GM23338 (cell line): Measurements from ENCODE around the gene CXCR5.

Experiments
- CREB1 ChIP-seq: fragments of 250-450 bp; sonication (Bioruptor Pico); IDR thresholded peaks from 2 replicates; pipeline ENCODE4 v1.5.0; 2020; ENCODE audit warnings: low read depth, mild to moderate bottlenecking, moderate library complexity
- ETS1 ChIP-seq: IDR thresholded peaks from 2 replicates; pipeline ENCODE4 v1.6.1; 2016; ENCODE audit warnings: antibody characterized with exemption
- EZH2 ChIP-seq: fragments of 200-600 bp; sonication (generic); IDR thresholded peaks from one replicate; pipeline ENCODE4 v1.8.0; 2017; ENCODE audit warnings: antibody characterized with exemption, mild to moderate bottlenecking, low read depth; ENCODE audit not compliant: unreplicated experiment
- EZH2phosphoT487 ChIP-seq: fragments of 200-600 bp; sonication (generic); IDR thresholded peaks from one replicate; pipeline ENCODE4 v1.8.1; 2018; ENCODE audit warnings: antibody characterized with exemption; ENCODE audit not compliant: unreplicated experiment
- JUNB ChIP-seq: IDR thresholded peaks from one replicate; pipeline ENCODE4 v1.6.1; 2016; ENCODE audit warnings: antibody characterized with exemption; ENCODE audit not compliant: unreplicated experiment
- POLR2AphosphoS5 ChIP-seq: IDR thresholded peaks from 2 replicates; pipeline ENCODE4 v1.6.1; 2016; ENCODE audit warnings: antibody characterized with exemption, low read depth
- REST ChIP-seq: IDR thresholded peaks from one replicate; pipeline ENCODE4 v1.6.1; 2018; ENCODE audit warnings: antibody characterized with exemption; ENCODE audit not compliant: unreplicated experiment
- STAT1 ChIP-seq: IDR thresholded peaks from one replicate; pipeline ENCODE4 v1.6.1; 2016; ENCODE audit warnings: antibody characterized with exemption; ENCODE audit not compliant: unreplicated experiment
- ZNF114 ChIP-seq: fragments of 250-450 bp; sonication (Bioruptor Pico); IDR thresholded peaks from 2 replicates; pipeline ENCODE4 v1.5.0; 2020; ENCODE audit warnings: mild to moderate bottlenecking, moderate library complexity
- ZNF331 ChIP-seq: fragments of 250-450 bp; sonication (Bioruptor Pico); IDR thresholded peaks from 2 replicates; pipeline ENCODE4 v1.5.0; 2020; ENCODE audit warnings: low read depth, mild to moderate bottlenecking, moderate library complexity
- ZNF462 ChIP-seq: fragments of 250-450 bp; sonication (Bioruptor Pico); IDR thresholded peaks from 2 replicates; pipeline ENCODE4 v1.5.0; 2020; ENCODE audit warnings: mild to moderate bottlenecking, moderate library complexity
- TF ChIP-seq, protein P1 (sequence below), 2 experiments: fragments of 200-600 bp in 1 of 2; sonication (generic) in 1 of 2; conservative IDR thresholded peaks; 2 replicates each; pipeline versions ENCODE4 v1.5.1 to v1.6.1; 2016 to 2017; ENCODE audit warnings: antibody characterized with exemption in 2 of 2, low read depth in 2 of 2, mild to moderate bottlenecking in 2 of 2, moderate library complexity in 1 of 2

DNA sequence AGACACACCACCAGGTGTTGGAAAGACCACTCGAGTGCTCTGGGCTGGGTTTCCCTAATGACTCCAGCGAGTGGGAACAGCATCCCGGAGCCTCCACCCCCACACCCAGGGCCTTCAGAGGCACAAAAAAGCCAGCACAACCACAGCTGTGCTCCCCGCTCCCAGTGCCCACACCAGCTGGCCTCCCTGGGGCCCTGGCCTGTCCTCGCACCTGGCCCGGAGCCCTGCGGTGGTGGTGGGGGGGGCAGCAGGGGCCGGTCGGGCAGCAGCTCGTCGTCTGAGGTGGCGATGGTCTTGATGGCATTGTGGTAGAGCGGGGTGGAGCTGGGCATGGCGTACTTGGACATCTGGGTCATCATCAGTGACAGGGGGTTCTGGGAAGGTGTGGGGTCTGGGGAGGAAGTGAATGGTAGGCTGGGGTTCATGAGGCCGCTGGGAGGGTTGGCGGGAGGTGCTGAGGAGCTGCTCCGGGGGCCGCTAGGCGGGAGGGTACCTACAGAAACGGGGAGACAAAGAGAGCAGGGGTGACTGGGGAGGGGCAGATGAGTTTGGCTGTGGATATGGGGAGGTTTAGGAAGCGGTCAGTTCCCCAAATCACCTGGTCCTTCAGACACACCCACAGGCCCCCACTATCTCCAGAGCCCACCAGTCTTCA is 16.1 kb downstream of the CXCR5 start:
- TF ChIP-seq EZH2 (no peak), POLR2AphosphoS5 (no peak), EZH2phosphoT487 (no peak), ETS1 (no peak), CREB1 (CRISPR knock-in tag) (no peak), REST (no peak), JUNB (no peak), ZNF331 (CRISPR knock-in tag) (no peak), STAT1 (no peak), ZNF114 (CRISPR knock-in tag) (no peak), ZNF462 (CRISPR knock-in tag) (no peak)
- TF ChIP-seq, protein P1, sequence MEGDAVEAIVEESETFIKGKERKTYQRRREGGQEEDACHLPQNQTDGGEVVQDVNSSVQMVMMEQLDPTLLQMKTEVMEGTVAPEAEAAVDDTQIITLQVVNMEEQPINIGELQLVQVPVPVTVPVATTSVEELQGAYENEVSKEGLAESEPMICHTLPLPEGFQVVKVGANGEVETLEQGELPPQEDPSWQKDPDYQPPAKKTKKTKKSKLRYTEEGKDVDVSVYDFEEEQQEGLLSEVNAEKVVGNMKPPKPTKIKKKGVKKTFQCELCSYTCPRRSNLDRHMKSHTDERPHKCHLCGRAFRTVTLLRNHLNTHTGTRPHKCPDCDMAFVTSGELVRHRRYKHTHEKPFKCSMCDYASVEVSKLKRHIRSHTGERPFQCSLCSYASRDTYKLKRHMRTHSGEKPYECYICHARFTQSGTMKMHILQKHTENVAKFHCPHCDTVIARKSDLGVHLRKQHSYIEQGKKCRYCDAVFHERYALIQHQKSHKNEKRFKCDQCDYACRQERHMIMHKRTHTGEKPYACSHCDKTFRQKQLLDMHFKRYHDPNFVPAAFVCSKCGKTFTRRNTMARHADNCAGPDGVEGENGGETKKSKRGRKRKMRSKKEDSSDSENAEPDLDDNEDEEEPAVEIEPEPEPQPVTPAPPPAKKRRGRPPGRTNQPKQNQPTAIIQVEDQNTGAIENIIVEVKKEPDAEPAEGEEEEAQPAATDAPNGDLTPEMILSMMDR (conservative IDR thresholded peaks at IDR 0.05; ENCODE audit: low read depth in 2 of 2): no peak
